HCT116 (cell line): Measurements from ENCODE around the gene CSTA. TPM values are rescaled to one million over a fixed set of nuclear protein-coding genes. Genes with fewer than 3 reads are reported as not detected.

Experiments
- ATAC-seq: fragments of 200-7000 bp; cut with Tn5 transposase; 2 replicates; pipeline ENCODE4 v1.9.1; 2020; ENCODE audit warnings: mild to moderate bottlenecking, moderate library complexity
- BruUV-seq: library from RNA; stranded (reverse); fragments of 400-500 nt; replicated peaks from 2 replicates; lab custom pipeline; 2021; lab: Mats Ljungman, UMichigan
- CTCF ChIA-PET: fragments of 300-600 bp; sonication (Branson Sonifier 250); formaldehyde crosslinking; loops from one replicate; lab custom pipeline; 2021; ENCODE audit warnings: antibody characterized with exemption; lab: Charles Lee
- POLR2A ChIA-PET: fragments of 300-600, 350-600 bp; sonication (Branson Sonifier 250); formaldehyde crosslinking; loops from one replicate; lab custom pipeline; 2021; ENCODE audit warnings: antibody characterized with exemption; lab: Charles Lee
- RAD21 ChIA-PET, 2 experiments: fragments of 300-600 bp; sonication (Branson Sonifier 250); formaldehyde crosslinking; loops; one replicate each; lab custom pipeline; 2023; ENCODE audit warnings: low total read pairs in 2 of 2; ENCODE audit not compliant: uncharacterized antibody in 2 of 2, unreplicated experiment in 2 of 2, low non-redundant PET in 1 of 2; lab: Charles Lee
- DNase-seq: peaks from one replicate; pipeline ENCODE4 v3.0.0-alpha.2; 2010; ENCODE audit warnings: low read depth, low spot score
- H2AFZ ChIP-seq: fragments of 200-600 bp; shearing (Covaris generic), sonication (generic); 2 replicates; pipeline ENCODE4 v1.6.1; 2017; ENCODE audit warnings: low read depth, mixed run types, mixed read lengths, antibody characterized with exemption, low read length; ENCODE audit not compliant: poor library complexity, severe bottlenecking
- H3K27ac ChIP-seq: 2 replicates; pipeline ENCODE4 v1.5.1; 2012; ENCODE audit warnings: low read depth, low read length
- H3K27me3 ChIP-seq: fragments of 200-600 bp; sonication (generic); 2 replicates; pipeline ENCODE4 v1.6.1; 2016; ENCODE audit warnings: mixed run types, low read length, mixed read lengths; ENCODE audit not compliant: insufficient read depth
- H3K36me3 ChIP-seq, 2 experiments: fragments of 200-500 bp in 1 of 2; fragments of 200-600 bp in 1 of 2; sonication (Bioruptor generic) in 1 of 2; sonication (generic) in 1 of 2; 2 replicates each; pipeline versions ENCODE4 v1.5.1 to v1.6.1; 2014 to 2016; ENCODE audit warnings: low read length in 2 of 2, inconsistent platforms in 1 of 2, mixed read lengths in 1 of 2, mixed run types in 1 of 2; ENCODE audit not compliant: insufficient read depth in 2 of 2, control insufficient read depth in 1 of 2
- H3K4me1 ChIP-seq, 2 experiments: fragments of 200-600 bp in 1 of 2; sonication (generic) in 1 of 2; 2 replicates each; pipeline versions ENCODE4 v1.5.1 to v1.6.1; 2012 to 2017; ENCODE audit warnings: low read length in 2 of 2, inconsistent platforms in 1 of 2, mild to moderate bottlenecking in 1 of 2, mixed read lengths in 1 of 2, mixed run types in 1 of 2, moderate library complexity in 1 of 2; ENCODE audit not compliant: insufficient read depth in 2 of 2, control insufficient read depth in 1 of 2
- H3K4me2 ChIP-seq: fragments of 200-600 bp; sonication (generic); 2 replicates; pipeline ENCODE4 v1.6.1; 2017; ENCODE audit warnings: mixed run types, low read length, mixed read lengths
- H3K4me3 ChIP-seq, 2 experiments: fragments of 200-600 bp in 1 of 2; sonication (generic) in 1 of 2; replicated peaks in 1 of 2; 2 replicates each; pipeline ENCODE4 v1.5.1; 2011 to 2016; ENCODE audit warnings: low read length in 2 of 2, control low read depth in 1 of 2, low read depth in 1 of 2, mild to moderate bottlenecking in 1 of 2, mixed read lengths in 1 of 2, mixed run types in 1 of 2
- H3K79me2 ChIP-seq: fragments of 200-600 bp; sonication (generic); 2 replicates; pipeline ENCODE4 v1.6.1; 2017; ENCODE audit warnings: mild to moderate bottlenecking, mixed run types, low read length, moderate library complexity, mixed read lengths; ENCODE audit not compliant: insufficient read depth
- H3K9ac ChIP-seq: fragments of 200-600 bp; sonication (generic); 2 replicates; pipeline ENCODE4 v1.6.1; 2016; ENCODE audit warnings: low read length, mixed read lengths
- H3K9me2 ChIP-seq: fragments of 200-600 bp; sonication (generic), shearing (Covaris generic); 2 replicates; pipeline ENCODE4 v1.6.1; 2017; ENCODE audit warnings: mixed run types, mild to moderate bottlenecking, moderate library complexity; ENCODE audit not compliant: insufficient read depth
- H3K9me3 ChIP-seq, 2 experiments: fragments of 200-500 bp in 1 of 2; fragments of 200-600 bp in 1 of 2; sonication (Bioruptor generic) in 1 of 2; sonication (generic) in 1 of 2; 2 replicates each; pipeline ENCODE4 v1.6.1; 2014 to 2017; ENCODE audit warnings: low read length in 2 of 2, mixed read lengths in 2 of 2, inconsistent platforms in 1 of 2, low read depth in 1 of 2, mild to moderate bottlenecking in 1 of 2, mixed run types in 1 of 2, moderate library complexity in 1 of 2; ENCODE audit not compliant: control insufficient read depth in 1 of 2, insufficient read depth in 1 of 2
- H4K20me1 ChIP-seq: fragments of 200-600 bp; sonication (generic), shearing (Covaris generic); 2 replicates; pipeline ENCODE4 v1.6.1; 2017; ENCODE audit warnings: mixed run types, mild to moderate bottlenecking, moderate library complexity; ENCODE audit not compliant: insufficient read depth
- EGR1 ChIP-seq: IDR thresholded peaks from 2 replicates; pipeline ENCODE4 v1.6.1; 2012; ENCODE audit warnings: low read depth
- EZH2 ChIP-seq: fragments of 200-600 bp; sonication (generic); IDR thresholded peaks from 2 replicates; pipeline ENCODE4 v1.6.1; 2017; ENCODE audit warnings: antibody characterized with exemption, mixed run types
- EZH2phosphoT487 ChIP-seq: fragments of 200-600 bp; IDR thresholded peaks from 2 replicates; pipeline ENCODE4 v1.6.1; 2018; ENCODE audit warnings: antibody characterized with exemption, borderline replicate concordance
- JUND ChIP-seq: IDR thresholded peaks from 2 replicates; pipeline ENCODE4 v1.6.1; 2012
- RAD21 ChIP-seq: IDR thresholded peaks from 2 replicates; pipeline ENCODE4 v1.6.1; 2012; ENCODE audit warnings: low read depth, mild to moderate bottlenecking
- TCF7L2 ChIP-seq: IDR thresholded peaks from 2 replicates; pipeline ENCODE4 v1.7.0; 2011; ENCODE audit warnings: borderline replicate concordance, inconsistent platforms; ENCODE audit not compliant: insufficient read depth, insufficient read length; ENCODE audit errors: extremely low read depth
- YY1 ChIP-seq: IDR thresholded peaks from 2 replicates; pipeline ENCODE4 v1.6.1; 2011; ENCODE audit warnings: low read length, low read depth, moderate library complexity, mild to moderate bottlenecking; ENCODE audit not compliant: insufficient replicate concordance; ENCODE audit errors: extremely low read depth
- ZNF274 ChIP-seq: fragments of 200-500 bp; sonication (Bioruptor generic); IDR thresholded peaks from 2 replicates; pipeline ENCODE4 v1.6.1; 2014; ENCODE audit warnings: mild to moderate bottlenecking, low read depth, low read length, inconsistent platforms
- intact Hi-C: fragments of 100-400 bp; cut with micrococcal nuclease; formaldehyde crosslinking; loops from 2 replicates; pipeline ENCODE4 v1.10.0; 2022
- total RNA-seq: library from RNA; stranded (reverse); gene quantifications from one replicate; pipeline ENCODE4 v1.2.1, GENCODE V29; 2021; ENCODE audit not compliant: unreplicated experiment
- TF ChIP-seq, protein P1 (sequence below), 3 experiments: fragments of 200-600 bp in 1 of 3; sonication (generic) in 1 of 3; IDR thresholded peaks in 2 of 3; conservative IDR thresholded peaks in 1 of 3; 2 replicates each; pipeline ENCODE4 v1.5.1; 2012 to 2017; ENCODE audit warnings: low read depth in 2 of 3, low read length in 2 of 3, antibody characterized with exemption in 1 of 3, borderline replicate concordance in 1 of 3, control low read depth in 1 of 3, mild to moderate bottlenecking in 1 of 3, mixed read lengths in 1 of 3, mixed run types in 1 of 3, moderate library complexity in 1 of 3; ENCODE audit not compliant: insufficient read depth in 1 of 3
- TF ChIP-seq, protein P2 (sequence below): IDR thresholded peaks from 2 replicates; pipeline ENCODE4 v1.6.1; 2012
- TF ChIP-seq, protein P3 (sequence below): IDR thresholded peaks from 2 replicates; pipeline ENCODE4 v1.6.1; 2012

The CSTA gene
- total RNA-seq, 1 experiment from 2014 or later: 11.0 TPM

DNA sequence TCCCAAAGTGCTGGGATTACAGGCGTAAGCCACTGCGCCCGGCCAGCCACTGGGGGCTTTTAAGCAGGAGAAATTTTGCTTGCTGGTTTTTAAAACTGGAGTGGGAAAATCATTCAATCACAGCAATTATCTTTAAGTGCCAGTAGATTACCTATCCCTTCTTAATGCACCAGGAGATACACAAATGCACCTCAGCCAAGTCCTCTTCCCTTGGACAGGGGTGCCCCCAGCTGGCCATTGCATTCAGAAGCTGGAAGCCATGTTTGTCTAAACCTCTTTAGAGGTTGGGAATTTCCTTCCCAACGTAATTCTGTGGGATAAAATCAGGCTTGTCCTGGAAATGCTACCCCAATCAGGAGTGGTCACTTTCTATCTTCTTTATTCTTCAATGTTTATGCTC is 31.4 kb downstream of the CSTA start:
- H3K4me2 ChIP-seq: no peak overlapping the region
- H3K27ac ChIP-seq: no peak overlapping the region
- CTCF ChIA-PET: interaction anchor here (1.1 to 2.0 kb wide), 4 partner anchors 50 to 255 kb away, joined by 3 to 14 read pairs (median 4); no protein-coding TSS in a partner anchor
- no peak for TF ChIP-seq EGR1
- TF ChIP-seq RAD21: peak; percentile 81
- no peak for TF ChIP-seq ZNF274
- TF ChIP-seq EZH2: no peak
- TF ChIP-seq JUND: no peak
- TF ChIP-seq, protein P1, sequence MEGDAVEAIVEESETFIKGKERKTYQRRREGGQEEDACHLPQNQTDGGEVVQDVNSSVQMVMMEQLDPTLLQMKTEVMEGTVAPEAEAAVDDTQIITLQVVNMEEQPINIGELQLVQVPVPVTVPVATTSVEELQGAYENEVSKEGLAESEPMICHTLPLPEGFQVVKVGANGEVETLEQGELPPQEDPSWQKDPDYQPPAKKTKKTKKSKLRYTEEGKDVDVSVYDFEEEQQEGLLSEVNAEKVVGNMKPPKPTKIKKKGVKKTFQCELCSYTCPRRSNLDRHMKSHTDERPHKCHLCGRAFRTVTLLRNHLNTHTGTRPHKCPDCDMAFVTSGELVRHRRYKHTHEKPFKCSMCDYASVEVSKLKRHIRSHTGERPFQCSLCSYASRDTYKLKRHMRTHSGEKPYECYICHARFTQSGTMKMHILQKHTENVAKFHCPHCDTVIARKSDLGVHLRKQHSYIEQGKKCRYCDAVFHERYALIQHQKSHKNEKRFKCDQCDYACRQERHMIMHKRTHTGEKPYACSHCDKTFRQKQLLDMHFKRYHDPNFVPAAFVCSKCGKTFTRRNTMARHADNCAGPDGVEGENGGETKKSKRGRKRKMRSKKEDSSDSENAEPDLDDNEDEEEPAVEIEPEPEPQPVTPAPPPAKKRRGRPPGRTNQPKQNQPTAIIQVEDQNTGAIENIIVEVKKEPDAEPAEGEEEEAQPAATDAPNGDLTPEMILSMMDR (IDR thresholded peaks at IDR 0.05 in 2 of 3, conservative IDR thresholded peaks at IDR 0.05 in 1 of 3; ENCODE audit: borderline replicate concordance in 1 of 3, insufficient read depth in 1 of 3, low read depth in 2 of 3, low read length in 2 of 3): peak; percentile 51 to 59 (median 55); a peak in 5 of 6 replicates
- peak; percentile 87 for TF ChIP-seq YY1
- TF ChIP-seq EZH2phosphoT487: no peak
- TF ChIP-seq, protein P2, sequence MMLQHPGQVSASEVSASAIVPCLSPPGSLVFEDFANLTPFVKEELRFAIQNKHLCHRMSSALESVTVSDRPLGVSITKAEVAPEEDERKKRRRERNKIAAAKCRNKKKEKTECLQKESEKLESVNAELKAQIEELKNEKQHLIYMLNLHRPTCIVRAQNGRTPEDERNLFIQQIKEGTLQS: no peak
- no peak for TF ChIP-seq TCF7L2
- TF ChIP-seq, protein P3, sequence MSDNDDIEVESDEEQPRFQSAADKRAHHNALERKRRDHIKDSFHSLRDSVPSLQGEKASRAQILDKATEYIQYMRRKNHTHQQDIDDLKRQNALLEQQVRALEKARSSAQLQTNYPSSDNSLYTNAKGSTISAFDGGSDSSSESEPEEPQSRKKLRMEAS: no peak
- TF ChIP-seq, all 23 proteins: peak for 3
- ATAC-seq: peak; percentile 78
- Histone ChIP-seq H3K4me3 (no peak overlapping the region), H3K4me1 (no peaks in the 10 kb centered on the region), H3K79me2 (no peaks in the 10 kb centered on the region), H2AFZ (no peak overlapping the region), H3K36me3 (peaks cover 3 to 6% of the 10 kb centered on the region in 2 experiments; a peak in 2 of 4 replicates), H4K20me1 (no peaks in the 10 kb centered on the region), H3K9me3 (no peaks in the 10 kb centered on the region), H3K27me3 (no peaks in the 10 kb centered on the region), H3K9ac (no peak overlapping the region), H3K9me2 (no peaks in the 10 kb centered on the region)
- intact Hi-C loops: loop anchor here (1.0 to 5.0 kb wide), 3 partner anchors 49 to 810 kb away; no protein-coding TSS in a partner anchor
- RAD21 ChIA-PET: interaction anchor here (1.3 to 1.5 kb wide), 2 partner anchors 50 kb away, joined by 3 to 4 read pairs; no protein-coding TSS in a partner anchor
- no TSS peak for BruUV-seq
- POLR2A ChIA-PET: no interaction called here
- DNase-seq: peak; percentile 34
